OCI-LY3 (cell line): ENCODE measurements around the gene HACD2.

ENCODE experiments used
- CTCF ChIP-seq: fragments of 200-600, 300-600 bp; sonication (generic); IDR thresholded peaks from 2 replicates; pipeline ENCODE4 v1.5.1; 2014; ENCODE audit warnings: antibody characterized with exemption, low read length, low read depth
- EZH2phosphoT487 ChIP-seq: fragments of 200-600 bp; shearing (Covaris generic); IDR thresholded peaks from 2 replicates; pipeline ENCODE4 v1.6.1; 2018; ENCODE audit warnings: antibody characterized with exemption, mixed run types, low read depth

- TF ChIP-seq CTCF (no peak), EZH2phosphoT487 (no peak)
Observed at GRCh38 chr3:123609063-123609462, 24.2 kb upstream of the HACD2 start.
